ENCODE measurements around the gene TMTC1.
"Not testable (repeated sequence)": the region's sequence is repeated elsewhere in the genome, so short reads cannot be mapped to it uniquely, and the experiment has no call there.

Gene TMTC1

DNA sequence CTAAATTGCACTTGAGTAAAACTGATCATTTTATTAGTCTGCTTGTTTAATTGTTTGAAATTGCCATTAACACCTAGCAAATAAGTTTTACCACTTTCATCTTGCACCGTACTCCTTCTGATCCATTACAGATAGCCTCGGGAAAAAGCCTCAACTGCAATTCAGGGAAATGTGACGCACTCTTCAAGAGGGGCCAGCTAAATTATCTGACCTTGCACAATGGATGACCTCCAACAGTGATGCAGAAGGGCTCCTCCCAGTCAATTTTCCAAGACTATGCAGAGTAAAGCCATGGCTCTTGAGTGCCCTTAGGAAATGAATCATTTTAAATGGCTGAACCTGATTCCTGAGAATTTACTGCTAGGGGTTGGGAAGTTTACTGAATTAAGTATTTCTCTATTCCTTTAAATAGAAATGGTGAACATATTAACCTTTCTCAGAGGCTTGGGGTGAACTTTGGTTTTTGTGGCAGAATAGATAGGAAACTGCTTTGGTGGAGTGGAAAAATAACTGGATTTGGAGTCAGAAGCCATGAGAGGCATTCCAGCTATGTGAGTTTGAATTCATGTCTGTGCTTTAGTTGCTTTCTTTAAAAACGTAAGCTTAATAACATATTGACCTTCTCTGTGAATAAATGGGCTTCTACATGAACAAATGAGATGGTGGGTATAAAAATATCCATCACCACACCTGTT lies 221.5 kb downstream of the TMTC1 start:
- no peak for DNase-seq

DNA sequence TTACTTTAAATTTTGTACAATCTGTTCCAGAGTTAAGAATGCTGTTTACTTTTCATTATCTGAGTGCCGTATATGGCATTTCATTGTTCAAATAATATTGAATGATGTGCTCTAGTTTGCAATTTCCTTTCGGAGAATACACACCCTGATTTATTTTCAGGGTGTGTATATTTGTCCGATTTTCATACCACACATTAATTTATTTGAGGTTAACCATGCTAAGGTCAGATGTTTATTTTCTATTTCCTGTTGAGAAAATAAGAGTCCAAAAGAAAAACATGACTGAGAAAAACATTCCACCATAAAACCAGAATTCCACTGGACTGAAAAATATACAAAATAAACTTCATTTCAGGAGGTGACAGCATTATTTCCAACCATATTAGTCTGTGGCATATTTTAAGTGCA lies 222.1 kb downstream of the TMTC1 start:
- DNase-seq: no peak

DNA sequence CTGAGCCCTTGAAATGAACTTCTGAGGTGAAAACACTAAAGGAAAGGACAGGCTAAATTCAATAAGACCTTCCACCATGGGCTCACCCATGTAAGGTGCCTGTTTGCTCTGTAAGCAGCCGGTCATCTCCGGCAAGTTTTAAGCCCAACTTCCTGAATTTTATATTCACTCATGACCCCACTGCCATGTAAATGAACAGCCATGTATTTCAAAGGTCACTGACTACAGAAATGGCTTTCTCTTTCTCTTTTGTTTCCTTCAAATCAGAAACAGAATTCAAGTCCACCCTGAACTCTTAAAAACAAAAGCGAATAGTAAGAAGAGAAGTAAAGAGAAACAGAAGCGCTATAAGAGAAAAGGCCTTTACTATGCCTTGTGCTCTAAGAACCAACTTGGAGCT lies 224.5 kb downstream of the TMTC1 start:
- no peak for DNase-seq

DNA sequence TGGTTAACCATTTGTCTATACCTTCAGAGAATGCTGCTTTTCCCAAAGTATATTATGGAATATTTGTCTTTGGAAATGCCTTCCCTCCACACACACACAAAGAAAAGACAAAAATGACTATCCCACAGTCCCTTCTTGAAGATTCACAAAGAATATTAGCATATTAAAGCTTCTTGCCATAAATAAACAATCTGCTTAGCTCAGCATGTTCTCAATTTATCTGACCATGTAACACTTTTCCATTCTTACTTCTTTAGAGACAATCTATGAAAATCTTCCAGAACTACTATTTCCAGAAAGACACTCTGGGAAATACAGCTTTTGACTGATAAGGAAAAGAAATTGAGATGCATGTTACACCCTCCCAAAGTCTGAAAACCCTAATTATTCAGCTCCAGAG lies 227.4 kb downstream of the TMTC1 start:
- DNase-seq: no peak

DNA sequence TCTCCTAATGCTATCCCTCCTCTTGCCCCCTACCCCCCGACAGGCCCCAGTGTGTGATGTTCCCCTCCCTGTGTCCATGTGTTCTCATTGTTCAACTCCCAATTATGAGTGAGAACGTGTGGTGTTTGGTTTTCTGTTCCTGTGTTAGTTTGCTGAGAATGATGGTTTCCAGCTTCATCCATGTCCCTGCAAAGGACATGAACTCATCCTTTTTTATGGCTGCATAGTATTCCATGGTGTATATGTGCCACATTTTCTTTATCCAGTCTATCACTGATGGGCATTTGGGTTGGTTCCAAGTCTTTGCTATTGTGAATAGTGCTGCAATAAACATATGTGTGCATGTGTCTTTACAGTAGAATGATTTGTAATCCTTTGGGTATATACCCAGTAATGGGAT lies 228.3 kb downstream of the TMTC1 start:
- DNase-seq: not testable (repeated sequence)

DNA sequence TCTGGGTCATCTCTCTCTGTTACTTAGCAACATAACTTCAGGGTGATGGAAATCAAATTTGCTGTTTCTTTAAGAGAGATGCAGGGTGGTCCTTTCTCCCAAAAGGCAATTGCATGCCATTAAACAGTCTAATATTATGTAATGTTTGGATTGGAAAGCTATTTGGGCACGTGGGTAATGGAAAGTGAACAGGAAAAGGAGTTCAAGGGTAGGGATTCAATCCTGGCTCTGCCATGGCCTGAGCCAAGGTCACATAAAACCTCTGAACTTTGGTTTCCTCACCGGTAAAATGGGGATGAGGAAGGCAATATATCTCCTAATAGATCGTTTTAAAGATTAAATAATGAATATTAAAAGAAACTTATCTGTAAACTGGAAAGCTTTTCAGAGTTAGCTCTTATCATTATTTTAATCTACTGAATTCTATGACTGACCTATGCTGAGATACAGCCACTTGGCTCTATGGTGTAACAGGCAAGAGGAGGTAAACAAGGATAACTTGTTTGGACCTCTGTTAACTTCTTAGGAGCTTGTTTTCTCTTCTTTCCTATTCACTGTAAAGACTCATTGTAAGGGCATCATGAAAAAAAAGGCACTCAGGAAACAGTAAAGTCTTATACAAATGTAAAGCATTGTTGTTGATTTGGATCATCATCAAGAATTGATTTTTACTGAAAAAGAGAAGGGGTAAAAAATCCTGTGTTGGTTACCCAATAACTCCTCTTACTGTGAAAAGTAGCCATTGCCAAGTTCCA lies 230.6 kb downstream of the TMTC1 start:
- DNase-seq: no peak

DNA sequence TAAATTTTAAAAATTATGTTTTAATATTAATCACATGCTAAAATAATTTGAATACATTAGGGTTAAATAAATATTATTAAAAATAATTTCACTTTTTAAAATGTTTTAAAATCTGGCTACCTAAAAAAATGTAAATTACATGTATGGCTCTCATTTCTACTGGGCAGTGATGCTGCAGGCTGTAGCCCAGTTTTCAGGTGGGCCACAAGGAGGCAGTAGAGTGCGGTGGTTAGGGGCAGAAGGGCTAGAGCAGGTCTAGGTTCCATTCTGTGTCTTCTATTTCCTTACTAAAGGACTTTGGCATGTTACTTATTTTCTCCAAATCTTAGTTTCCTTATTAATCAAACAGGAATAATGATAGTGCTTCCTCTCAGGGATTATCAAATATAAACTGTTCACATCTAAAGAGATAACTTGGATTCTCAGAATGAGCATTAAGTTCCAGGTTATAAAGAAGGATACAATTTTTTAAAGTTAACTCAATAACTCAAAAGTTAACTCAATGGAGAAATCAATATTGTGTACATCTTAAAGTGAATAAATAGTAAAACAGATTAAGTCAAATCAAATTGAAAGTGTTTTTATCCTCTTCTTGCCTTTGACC lies 231.3 kb downstream of the TMTC1 start:
- DNase-seq: peak; percentile 53

DNA sequence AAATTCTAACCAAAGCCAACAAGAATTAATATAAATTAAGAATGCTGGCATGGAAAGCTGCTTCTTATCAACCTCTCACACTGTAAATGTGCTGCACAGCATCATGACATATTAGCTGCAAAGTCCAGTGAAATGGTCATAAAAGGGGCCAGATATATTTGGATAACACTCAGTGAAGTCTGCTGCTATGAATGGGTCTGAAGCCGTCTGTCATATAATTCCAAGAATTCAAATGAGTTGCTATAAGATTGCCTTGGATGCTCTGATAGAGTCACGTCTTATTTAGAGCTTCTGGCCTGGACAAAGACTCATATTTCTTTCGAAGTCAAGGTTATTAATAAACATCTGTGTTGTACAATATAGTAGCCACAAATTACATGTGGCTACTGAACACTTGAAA lies 231.9 kb downstream of the TMTC1 start:
- no peak for DNase-seq

DNA sequence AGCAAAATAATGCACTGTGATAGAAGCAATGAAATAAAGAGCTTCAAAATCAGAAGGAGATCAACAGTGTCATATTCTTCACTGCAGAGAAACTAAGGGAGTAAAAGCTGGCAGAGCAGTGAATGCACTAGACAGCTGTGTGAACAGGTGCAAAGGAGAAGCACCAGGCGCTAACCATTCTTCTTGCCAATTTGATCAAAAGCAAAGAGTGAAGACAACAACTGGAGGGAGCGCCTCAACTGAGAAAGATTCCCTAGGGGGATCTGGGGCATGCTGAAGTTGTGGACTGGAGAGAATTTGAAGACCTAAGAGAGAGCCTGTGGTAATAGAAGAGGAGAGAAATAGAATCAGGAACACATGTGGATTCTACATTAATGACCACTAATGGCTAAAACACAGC lies 235.9 kb downstream of the TMTC1 start:
- no peak for DNase-seq

DNA sequence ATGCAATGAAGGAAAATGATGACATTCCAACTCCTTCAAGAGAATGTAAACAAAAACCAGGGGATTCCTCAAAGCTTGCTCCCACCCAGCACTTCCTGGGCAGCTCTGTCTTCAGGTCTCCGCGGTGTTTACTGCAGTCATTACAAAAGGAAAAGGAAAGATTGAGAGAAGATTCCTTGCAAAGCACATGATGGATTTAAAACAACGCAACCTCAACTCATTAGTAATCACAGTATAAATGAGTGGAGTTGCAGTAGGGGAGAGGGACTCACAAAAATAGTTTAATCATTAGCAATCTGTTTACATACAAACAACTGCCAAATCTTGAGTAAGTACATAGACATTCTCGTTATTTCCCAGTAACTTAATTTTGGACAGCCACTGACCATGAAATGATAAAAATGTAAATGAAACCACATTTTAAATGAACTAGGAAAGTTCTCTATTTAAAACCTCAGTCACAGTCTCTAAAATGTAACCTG lies 236.6 kb downstream of the TMTC1 start:
- no peak for DNase-seq

DNA sequence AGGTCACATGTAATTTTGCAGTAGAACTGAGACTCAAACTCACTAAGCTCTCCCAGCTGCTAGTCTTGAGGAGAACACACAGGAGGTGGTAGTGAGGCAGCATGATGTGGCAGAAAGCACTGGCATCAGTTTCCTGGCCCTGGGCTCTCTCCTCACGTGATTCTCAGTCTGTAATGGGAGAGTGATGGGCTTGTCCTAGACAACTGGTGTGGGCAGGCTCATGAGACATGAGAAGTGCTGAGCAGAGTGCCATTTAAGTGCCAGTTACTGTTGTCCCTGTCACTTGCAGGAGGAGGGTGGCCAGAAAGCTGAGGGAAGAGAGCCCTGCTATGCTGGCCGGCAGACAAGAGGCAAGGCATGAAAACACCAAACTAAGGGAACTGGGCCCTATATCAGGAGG lies 237.7 kb downstream of the TMTC1 start:
- DNase-seq: no peak

DNA sequence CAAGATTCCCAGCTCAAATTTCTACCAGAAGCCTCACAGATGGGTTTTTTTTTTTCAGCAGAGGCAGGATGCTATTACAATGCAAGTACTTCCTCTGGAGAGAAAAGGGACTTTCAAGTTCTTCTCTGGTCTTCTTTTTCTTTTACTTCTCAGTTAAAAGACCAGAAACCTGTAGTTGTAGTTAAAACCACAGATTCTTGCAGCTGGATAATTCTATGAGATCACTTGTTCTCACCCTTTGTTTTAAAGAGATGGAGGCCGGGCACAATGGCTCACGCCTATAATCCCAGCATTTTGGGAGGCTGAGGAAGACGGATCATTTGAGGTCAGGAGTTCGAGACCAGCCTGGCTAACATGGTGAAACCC lies 238.7 kb downstream of the TMTC1 start:
- DNase-seq: no peak

DNA sequence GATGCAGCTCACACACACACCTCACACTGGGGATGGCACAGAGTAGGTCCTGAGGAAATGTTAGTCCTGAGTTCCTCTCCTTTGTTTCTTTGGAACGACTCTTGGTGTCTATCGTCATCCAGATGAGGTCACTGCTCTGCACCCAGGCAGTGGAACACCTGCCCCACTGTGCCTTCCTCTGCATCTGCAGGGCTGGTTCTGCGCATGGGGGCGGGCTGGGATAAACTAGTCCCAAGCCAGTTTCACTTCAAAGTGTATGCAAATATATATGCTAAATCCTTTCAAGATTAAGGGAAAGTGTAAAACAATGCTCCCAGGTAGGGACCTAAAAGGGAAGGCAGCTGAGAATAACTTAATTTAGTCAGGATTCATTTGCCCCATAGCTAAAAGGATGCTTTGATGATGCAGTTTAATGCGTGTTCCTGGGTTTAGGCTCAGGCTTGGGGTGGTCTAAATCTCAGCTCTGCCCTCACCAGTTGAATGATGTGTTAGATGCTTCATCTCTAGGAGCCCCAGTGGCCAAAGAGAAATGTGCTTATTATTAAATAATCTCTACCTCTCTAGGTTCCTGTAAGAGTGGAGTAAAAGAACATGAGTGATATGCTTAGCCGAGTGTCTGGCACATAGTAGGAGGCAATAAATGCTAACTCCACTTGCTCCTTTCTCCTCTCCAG lies 239.2 kb downstream of the TMTC1 start:
- DNase-seq: no peak

DNA sequence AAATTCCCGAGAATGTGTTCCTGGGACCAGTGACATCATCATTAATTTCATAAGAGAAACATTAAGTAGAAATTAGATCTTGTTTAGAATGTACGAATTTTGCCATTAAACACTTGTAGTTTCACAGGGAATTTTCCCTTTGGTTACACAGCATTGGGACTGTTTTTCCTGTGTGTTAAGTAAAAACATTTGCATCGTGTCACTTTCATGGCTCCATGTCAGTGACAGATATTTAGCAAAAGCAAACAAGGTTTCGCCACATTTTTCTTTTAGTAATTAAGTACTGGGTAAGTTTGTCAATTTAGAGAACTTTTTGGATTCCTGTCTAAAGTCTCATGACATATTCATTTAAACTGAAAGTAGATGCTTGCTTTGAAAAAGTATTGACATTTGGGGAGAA lies 240.7 kb downstream of the TMTC1 start:
- DNase-seq: no peak

DNA sequence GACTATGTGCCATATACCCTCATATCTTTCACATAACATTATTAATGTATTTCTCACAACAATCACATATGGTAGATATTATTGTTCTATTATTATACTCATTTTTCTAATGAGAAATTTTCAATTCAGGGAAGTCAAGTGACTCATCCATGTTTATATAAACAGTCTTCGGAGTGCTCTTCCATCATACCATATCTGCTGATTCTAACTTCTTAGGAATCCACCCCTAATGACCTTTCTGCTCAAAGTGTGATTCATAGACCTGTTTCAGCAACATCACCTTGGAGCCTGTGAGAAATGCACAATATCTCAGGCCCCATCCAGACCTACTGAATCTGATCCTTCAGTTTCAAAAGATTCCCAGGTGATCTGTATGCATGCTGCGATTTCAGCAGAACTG lies 246.4 kb downstream of the TMTC1 start:
- no peak for DNase-seq

DNA sequence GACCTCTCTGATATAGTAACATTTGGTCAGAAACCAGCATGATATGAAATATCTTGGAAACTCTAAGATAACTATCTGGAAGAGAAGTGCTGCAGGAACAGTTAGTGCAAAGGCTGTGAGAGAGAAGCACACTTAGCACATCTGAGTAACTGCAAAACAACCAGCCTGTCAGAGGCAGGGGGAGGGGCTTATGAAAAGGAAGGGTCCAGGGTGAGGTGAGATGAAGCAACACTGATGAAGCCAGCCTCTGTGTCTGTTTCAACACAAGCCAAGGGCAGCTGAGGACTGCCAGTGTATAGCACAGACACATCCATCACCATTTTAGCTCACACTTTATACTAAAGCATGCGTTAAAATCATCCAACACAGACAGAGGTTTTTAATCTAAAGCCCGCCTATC lies 248.8 kb downstream of the TMTC1 start:
- no peak for DNase-seq

DNA sequence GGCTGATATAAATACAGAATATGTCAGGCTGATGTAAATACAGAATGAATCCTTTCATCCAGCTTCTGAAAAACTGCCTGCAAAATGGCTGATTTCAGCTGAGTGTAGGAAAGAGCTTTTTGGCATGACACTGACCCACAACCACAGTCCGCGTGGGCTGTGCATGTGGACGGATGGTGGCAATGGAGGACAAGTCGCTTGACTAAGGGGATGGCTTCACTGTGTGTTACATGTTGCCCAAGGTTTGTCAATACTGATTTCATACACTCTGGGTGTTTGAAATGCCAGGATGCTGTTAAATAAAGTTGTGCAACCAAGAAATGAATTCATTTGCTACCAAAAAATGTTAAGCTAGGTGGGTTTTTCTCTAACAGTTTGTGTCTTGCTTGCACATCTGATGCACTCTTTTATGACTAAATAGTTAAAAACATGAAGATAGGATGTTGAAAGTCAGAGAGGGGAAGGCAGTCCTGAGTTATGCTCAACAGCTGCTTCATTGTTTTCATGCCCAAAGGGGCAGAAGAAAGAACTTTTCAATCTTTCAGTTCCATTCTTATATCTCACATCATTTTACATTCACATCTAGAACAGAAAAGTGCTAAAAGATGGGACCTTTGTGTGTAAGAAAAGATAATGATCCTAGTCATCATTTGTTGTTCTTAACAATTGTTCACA lies 249.8 kb downstream of the TMTC1 start:
- no peak for DNase-seq

DNA sequence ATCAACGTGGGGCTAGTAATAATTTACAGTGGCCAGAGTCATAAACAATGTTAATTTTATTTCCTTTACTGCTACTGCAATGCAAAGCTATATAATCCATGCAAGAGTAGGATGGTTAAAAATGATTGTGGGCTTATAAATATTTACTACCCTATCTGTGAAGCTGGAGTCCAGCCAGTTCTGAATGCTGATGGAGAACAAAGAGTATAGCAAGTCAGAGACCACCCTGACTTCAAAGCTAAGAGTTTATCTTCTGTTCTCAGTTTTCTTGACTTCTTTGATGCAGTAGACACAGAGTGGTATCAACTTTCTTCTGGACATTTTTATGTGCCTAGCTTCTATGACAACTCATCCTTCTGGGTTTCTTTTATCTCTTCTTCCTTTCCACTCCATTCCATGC lies 252.3 kb downstream of the TMTC1 start:
- no peak for DNase-seq

DNA sequence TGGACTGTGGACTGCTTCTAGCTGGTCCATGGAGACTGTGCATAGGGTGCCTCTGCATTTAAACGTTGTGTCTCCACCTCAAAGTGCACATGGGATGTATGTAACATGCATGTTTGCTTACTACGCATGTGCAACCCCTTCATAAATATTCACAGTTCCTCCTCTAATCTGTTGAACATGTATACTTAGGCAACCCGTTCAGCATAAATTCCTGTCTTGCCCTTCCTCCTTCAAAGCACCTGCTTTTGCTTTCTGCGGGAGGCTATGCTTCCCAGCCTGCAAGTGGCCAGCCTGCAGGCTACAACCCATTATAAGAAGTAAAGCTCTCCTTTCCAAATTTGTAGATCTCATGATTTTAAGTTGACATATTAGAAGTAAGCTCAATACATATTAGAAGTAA lies 253.3 kb downstream of the TMTC1 start:
- DNase-seq: no peak

DNA sequence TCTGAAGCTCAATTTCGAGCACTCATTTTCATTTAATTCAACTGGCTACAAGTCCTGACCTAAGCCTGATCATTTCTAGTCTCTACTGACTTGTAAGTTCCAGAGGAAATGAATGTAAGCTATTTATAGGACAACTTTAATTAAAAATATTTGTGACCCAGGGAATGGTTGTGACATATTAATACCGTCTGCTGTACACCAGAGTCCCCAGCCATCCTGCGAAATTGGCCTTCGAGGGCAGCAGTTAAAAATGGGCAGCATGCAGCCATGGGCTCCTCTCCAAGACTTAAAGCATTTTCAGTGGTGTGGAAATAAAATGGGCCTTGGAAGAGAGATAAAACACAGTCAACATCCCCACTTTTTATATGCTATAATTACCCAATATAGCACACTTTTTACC lies 255.6 kb downstream of the TMTC1 start:
- no peak for DNase-seq

DNA sequence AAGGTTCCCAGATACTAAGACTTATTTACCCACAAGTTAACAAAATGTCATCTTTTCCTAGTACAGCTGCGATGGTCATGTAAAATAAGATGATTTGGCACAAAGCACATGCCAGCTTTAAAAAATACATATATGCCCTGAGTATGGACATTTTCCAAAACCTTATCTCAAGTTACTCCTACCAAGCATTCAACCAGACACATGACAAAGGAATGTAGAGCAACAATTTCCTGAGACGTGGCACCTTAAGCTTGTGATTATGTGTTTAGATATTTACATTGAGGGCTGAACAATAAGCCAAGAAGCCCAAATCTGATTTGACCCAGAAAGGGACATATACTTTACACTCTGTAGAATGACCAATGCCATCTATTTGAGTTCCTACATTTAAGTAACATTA lies 261.8 kb downstream of the TMTC1 start:
- no peak for DNase-seq

DNA sequence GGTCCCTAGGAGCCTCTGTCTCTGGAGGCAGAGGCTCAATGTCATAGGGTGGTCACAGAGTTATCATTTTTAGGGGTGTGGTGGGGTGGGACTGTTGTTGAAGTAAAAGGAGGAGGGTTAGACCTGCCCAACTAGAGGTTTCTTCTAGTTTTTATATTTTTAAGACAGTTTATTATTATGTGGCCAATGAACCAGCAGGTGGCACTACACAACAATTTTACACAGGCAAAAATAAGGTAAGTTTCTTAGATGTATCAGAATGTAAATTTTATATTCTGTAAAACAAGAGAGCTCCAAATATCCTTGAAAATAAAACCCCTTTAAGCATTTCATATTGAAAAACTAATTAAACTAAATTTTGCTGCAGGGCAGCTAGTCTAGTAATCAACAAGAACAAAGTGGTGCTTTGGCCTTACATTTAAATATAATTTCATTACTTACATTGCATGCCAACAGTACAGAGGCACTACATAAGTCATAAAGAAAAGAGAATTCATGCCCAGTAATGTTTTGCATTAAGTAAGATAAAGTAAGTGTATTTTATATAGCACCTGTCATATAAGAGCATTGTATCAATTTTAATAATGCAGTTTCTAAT lies 264.1 kb downstream of the TMTC1 start:
- DNase-seq: peak; percentile 35

DNA sequence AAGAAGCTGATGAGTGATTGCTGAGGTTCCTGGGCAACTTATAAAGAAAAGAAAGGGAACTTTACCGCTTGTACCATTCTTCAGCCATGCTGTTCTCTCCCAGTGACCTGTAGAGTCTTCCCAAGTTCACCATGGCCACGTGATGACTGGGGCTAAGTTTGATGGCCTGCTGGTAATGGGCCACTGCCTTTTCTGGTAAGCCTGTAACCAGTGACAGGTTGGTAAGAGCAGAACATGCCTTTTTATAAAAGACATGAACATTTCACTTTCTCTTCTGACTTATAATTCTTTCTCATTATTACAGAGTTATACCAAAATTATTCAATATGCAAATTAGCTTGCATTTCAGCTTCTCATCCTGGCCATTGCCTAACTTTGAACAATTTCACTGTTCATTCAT lies 265.3 kb downstream of the TMTC1 start:
- DNase-seq: no peak
